Hepatocyte (in vitro differentiated cells): ENCODE data around the gene ANKRD52.
"Not testable (repeated sequence)": the region's sequence is repeated elsewhere in the genome, so short reads cannot be mapped to it uniquely, and the experiment has no call there.

Experiments used
- EZH2 ChIP-seq: fragments of 200-600 bp; sonication (generic); IDR thresholded peaks from 2 replicates; pipeline ENCODE4 v1.6.1; 2016; ENCODE audit warnings: antibody characterized with exemption, mild to moderate bottlenecking, borderline replicate concordance
- TF ChIP-seq, protein P1 (sequence below): fragments of 200-600 bp; sonication (generic); IDR thresholded peaks from 2 replicates; pipeline ENCODE4 v1.5.1; 2016; ENCODE audit warnings: antibody characterized with exemption, mild to moderate bottlenecking; ENCODE audit not compliant: poor library complexity

DNA sequence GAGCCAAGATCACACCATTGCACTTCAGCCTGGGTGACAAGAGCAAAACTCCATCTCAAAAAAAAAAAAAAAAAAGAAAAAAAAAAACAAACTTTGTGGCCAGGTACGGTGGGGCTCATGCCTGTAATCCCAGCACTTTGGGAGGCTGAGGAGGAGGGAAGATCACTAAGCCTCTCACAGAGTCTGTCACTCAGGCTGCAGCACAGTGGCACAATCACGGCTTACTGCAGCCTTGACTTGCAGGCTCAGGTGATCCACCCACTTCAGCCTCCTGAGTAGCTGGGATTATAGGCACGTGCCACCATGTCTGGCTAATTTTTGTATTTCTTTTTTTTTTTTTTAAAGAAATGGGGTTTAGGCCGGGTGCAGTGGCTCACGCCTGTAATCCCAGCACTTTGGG, 26.1 kb upstream of the ANKRD52 start:
- not testable (repeated sequence) for TF ChIP-seq EZH2
- TF ChIP-seq, protein P1, sequence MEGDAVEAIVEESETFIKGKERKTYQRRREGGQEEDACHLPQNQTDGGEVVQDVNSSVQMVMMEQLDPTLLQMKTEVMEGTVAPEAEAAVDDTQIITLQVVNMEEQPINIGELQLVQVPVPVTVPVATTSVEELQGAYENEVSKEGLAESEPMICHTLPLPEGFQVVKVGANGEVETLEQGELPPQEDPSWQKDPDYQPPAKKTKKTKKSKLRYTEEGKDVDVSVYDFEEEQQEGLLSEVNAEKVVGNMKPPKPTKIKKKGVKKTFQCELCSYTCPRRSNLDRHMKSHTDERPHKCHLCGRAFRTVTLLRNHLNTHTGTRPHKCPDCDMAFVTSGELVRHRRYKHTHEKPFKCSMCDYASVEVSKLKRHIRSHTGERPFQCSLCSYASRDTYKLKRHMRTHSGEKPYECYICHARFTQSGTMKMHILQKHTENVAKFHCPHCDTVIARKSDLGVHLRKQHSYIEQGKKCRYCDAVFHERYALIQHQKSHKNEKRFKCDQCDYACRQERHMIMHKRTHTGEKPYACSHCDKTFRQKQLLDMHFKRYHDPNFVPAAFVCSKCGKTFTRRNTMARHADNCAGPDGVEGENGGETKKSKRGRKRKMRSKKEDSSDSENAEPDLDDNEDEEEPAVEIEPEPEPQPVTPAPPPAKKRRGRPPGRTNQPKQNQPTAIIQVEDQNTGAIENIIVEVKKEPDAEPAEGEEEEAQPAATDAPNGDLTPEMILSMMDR, result not testable (repeated sequence)
